HG02852 (cell line): ENCODE measurements around the gene UGGT2.
"Not testable (repeated sequence)": the region's sequence is repeated elsewhere in the genome, so short reads cannot be mapped to it uniquely, and the experiment has no call there.

ENCODE experiments used
- ATAC-seq: cut with Tn5 transposase; IDR thresholded peaks from one replicate; pipeline ENCODE4 v1.9.1; 2021; ENCODE audit warnings: mild to moderate bottlenecking, moderate library complexity; ENCODE audit not compliant: unreplicated experiment

The UGGT2 gene

DNA sequence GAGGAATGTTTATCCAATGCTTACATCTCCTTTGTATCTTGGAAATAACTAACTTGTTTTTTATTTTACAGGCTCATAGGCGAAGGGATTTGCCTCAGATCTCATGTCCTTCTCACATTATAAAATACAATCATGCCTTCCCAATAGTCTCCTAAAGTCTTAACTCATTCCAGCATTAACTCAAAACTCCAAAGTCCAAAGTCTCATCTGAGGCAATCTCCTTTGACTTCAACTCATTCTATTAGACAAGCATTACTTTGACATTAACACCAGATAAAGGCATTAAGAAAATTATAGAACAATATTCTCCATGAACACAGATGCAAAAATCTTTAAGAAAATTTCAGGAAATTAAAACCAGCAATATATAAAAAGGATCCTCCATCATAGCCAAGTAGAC is 238.7 kb downstream of the UGGT2 start:
- no peak for ATAC-seq

DNA sequence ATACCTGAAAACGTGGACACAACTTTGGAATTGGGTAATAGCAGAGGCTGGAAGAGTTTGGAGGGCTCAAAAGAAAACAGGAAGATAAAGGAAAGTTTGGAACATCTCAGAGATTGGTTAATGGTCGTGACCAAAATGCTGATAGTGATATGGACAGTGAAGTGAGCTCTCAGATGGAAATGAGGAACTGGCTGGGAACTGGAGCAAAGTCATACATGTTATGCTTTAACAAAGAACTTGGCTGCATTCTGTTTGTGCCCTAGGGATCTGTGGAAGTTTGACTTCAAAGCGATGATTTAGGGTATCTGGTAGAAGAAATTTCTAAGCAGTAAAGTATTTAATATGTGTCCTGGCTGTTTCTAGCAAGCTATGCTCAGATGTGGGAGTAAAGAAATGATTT is 240.1 kb downstream of the UGGT2 start:
- no peak for ATAC-seq

DNA sequence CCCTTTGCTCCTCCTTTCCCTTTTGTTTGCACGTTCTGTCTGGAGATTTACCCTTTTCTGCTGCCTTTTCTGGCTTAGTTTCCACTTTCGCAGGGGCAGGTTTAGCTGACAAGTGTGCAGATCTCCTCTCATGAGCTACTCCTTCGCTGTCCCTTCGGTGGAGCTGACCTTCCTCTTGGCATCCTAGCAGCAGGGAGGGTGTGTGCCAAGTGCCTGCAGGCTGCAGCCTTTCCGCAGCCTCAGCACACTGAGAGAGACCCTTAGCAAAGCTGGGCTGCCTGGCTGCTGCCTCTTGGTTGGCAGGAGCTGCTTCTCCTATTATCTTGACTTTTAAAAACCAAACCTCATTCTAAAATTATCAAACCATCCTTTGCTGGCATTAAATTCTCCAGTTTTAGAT is 243.8 kb downstream of the UGGT2 start:
- ATAC-seq: no peak

DNA sequence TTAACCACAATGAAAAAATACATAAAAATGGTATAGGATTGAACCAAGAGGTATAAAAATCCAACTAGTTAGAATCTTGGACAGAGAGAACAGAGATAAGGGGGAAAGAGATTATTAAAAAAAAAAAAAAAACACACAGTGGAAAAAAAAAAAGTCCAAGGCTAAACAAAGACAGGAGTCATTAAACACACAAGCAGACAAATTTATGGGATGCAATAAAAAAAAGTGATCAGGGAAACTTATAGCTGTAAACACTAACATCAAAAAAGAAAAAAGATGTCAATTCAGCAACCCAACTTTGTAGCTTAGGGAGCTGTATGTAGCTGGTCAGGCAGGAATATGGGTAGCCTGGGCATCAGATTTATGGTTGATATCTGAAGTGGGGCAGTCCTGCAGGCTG is 247.3 kb downstream of the UGGT2 start:
- ATAC-seq: no peak

DNA sequence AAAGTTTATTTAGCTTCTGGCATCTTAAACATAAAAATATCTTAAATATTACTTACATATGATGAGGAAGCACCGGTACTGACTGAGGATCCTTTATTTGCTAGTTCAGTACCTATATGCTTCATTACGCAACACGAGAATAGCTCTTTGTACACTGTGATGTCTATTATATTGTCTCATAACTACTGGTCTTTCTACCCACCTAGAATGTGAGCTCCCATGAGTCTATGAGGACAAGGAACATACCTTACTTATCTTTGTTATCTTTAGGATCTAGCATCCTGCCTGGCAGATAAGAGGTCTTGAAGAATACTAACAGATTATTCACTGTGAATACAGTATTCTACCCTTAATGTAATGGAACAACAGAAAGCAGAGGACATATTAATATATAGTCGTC is 251.4 kb downstream of the UGGT2 start:
- ATAC-seq: no peak

DNA sequence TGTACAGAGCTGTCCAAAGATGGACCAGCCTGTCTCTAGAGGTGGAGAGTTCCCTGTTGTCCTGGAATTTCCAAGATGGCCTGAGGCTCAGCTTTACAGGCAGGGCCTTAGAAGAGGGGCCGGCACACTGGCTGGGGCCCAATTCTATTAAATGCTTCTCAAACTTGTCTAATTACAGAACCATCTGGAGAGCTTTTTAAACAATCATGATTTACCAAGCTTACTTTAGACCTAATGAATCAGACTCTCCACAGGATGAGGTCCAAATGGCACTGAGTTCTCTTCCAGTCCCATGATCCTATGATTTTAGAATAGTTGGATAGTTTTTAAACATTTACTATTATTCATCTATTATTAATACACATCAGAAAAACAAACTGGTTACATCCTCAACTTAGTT is 252.8 kb downstream of the UGGT2 start:
- no peak for ATAC-seq

DNA sequence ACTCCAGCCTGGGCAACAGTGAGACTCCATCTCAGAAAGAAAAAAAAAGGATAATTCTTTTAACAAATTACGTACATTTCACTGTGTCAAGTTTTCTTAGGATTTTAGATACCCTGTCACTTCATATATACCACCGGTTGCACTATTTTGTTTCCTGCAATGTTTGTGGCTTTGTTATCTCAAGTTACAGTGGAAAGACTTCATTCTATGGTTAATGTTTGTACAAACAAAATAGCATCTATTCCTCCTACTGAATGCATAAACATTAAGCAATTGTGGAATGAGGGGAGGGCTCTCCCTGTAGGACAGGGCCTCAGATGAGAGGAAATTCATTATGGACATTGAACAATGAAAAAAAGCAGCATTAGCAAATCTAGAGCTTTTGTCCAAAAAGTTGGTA is 256.2 kb downstream of the UGGT2 start:
- ATAC-seq: no peak

DNA sequence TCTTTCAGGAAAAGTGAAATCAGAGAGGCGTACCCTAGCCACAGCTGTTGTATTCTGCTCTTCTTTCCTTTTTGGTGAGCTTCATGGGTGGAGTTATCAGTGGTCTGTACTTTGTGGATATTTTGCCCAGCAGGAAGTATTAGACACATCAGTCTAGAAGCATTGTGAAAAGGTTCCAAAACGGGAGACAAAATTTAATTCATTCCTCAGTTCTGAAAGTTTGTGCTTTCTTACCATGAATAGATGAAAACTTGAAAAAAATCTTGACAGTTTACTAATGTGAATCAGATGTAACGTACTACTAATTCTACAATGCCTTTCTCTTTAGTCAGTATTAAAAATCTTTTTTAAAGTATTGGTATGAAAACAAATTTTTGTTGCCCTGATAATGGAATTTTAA is 259.4 kb downstream of the UGGT2 start:
- no peak for ATAC-seq

DNA sequence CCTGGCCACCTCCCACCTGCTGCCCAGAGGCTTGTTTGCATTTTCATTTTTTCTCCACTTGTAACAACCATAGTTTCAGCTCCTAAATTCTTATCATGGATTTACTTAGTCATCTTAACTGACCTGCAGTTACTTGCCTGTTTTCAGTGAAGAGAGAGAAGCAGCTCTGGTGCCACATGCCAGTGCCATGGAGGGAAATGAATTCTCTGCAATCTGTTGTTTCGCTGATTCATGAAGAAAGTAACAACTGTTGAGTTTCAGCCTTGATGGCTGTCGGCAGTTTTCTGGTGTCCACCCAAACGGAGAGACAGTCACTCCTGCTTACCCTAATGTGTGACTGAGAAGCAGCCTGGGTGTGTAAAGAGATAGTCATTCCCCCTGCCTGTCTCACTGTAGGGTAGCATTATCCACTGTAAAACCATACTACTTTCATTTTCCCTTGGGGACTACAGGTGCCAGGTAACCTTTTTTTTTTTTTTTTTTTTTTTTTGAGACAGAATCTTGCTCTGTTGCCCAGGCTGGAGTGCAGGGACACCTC is 260.1 kb downstream of the UGGT2 start:
- no peak for ATAC-seq

DNA sequence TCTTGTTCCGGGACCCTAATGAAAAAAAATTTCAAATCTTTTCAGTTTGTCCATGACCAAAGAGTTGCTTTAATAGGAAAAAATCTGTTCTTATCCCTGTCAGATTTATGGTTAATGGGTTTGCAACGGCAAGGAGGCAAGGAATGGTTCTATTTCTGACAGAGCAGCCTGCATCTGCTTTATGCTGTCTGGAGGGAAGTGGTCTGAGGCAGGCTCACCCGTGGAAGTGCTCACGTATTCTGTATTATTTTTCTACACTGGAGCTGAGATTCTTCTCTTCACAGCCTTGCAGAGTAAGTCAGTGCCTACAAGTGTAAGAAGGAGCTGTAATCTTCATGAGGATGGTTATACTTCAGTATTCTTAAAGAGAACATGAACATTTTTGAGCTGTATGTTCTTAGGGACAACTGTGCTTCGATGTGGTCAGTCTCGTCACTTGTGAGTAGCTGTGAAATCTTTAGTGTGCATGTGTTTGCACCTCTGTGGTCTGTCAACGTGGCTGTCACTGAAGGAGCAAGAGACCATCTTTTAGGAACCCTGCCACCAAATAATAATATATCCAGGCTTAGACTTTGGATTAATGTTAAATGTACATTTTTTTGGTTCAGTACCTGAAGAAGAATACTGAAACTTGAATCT is 262.0 kb downstream of the UGGT2 start:
- no peak for ATAC-seq

DNA sequence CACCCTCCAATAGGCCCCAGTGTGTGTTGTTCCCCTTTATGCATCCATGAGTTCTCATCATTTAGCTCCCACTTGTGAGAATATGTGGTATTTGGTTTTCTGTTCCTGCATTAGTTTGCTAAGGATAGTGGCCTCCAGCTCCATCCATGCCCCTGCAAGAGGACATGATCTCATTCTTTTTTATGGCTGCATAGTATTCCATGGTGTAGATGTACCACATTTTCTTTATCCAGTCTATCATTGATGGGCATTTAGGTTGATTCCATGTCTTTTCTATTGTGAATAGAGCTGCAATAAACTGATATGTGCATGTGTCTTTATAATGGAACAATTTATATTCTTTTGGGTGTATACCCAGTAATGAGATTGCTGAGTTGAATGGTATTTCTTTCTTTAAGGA is 263.9 kb downstream of the UGGT2 start:
- not testable (repeated sequence) for ATAC-seq

DNA sequence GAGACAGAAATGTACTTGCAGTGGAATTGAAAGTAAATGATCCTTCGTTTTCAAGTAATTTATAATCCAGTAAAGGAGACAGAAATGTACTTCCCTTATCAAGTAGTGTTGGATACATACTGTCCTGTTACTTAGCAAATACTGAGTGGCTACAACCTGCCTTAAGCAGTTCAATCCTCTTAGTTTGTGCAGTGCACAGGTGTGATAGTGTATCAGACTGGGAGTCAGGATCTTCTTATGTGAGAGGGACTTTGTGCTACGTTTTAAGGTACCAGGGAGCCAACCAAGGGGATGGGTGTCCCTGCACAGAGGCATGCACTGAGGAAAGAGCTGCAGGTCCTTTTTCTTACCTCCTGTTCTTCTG is 265.1 kb downstream of the UGGT2 start:
- ATAC-seq: no peak

DNA sequence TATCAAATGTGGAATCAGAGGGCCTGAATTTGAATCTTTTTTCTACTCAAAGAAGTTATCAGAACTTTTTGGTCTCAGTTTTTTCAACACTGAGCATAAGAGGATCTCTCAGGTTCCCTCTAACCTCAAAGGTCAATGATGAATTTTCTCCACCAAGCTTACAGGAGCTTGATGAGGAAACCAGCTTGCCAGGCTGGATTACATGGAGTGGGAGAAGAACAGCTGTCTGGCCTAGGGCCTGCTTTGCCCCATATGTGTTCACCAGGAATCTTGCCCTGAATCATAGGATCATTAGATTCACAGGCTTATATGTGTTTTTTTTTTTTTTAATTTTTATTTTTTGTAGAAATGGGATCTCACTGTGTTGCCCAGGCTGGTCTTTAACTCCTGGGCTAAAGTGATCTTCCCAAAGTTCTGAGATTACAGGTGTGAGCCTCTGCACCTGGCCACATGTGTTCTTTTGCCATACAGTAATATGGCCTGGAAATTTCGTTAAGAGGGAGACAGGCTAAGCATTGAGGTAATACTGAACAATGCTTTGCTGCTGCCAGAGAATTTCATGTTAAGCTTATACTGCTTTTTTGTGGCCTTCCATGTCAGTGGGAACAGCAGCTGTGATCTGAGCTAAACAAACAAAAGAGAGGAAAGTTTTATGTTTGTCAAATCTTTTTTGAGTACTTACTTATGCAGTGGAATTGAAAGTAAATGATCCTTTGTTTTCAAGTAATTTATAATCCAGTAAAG is 265.7 kb downstream of the UGGT2 start:
- no peak for ATAC-seq

DNA sequence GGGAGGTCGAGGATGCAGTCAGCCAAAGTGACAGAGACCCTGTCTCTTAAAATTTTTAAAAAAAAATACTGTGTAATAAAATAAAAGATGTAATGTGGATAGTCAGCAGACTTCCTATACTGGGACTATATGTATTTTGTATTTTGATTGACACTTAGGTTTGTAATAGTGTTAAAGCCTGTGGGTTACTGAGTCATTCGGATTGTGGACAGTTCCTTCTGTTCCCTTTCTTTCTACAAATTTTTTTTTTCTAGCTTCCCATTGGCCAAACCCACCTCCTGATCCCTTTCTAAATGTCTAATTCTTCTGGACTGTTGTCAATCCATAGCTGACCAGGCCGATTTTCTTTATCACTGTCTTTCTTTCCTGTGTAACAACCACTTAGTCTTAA is 268.3 kb downstream of the UGGT2 start:
- no peak for ATAC-seq

DNA sequence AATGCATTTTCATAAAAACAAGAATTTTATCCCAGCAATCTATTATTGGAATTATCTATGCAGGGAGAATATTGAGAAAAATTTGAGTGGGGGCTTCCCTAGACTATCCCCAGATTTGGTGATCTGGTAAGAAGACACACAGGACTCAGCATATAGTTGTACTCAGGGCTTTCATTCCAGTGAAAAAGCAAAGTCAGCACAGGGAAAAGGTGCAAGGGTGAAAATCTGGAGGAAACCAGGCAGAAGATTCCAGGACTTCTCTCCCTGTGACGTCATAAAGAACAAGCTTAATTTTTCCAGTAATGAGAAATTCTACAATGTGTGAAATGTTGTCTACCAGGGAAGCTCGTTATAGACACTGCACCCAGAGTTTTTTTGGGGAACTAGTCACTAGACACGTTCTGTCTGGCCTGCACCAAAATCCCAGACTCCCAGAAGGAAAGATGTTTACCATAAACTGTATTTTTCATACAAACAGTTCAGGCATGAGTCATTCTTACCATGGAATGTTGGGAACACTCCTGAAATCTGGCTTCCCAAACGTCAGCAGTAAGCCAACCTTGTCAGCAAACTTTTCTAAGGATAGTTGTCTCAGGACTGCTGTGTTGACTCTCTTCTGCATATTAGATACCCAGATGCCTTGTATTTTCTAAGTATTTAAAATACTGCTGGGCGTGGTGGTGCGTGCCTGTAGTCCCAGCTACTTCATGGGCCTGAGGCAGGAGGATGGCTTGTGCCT is 268.9 kb downstream of the UGGT2 start:
- ATAC-seq: no peak

DNA sequence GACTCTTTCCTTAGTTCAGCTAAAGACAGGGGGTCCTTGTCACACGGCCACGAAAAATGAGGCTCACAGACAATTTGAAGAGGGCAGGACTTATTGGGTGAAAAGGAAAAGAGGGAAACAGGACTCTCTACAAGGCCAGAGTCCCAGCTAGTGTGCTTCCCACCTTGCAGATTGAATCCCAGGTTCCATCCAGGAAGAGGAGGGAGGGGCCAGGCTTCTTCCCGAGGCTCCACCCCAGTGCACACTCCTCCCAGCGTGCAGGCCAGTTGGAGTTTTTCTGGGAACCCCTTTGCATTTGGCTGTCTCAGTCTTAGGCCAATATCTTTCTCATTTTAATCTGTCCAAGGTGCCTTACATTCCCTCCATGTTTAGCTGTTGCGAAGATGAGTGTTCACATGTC is 269.5 kb downstream of the UGGT2 start:
- ATAC-seq: no peak

DNA sequence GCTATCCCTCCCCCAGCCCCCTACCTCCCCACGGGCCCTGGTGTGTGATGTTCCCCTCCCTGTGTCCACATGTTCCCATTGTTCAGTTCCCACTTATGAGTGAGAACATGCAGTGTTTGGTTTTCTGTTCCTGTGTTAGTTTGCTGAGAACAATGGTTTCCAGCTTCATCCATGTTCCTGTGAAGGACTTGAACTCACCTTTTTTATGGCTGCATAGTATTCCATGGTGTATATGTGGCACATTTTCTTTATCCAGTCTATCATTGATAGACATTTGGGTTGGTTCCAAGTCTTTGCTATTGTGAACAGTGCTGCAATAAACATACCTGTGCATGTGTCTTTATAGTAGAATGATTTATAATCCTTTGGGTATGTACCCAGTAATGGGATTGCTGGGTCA is 271.3 kb downstream of the UGGT2 start:
- ATAC-seq: not testable (repeated sequence)

DNA sequence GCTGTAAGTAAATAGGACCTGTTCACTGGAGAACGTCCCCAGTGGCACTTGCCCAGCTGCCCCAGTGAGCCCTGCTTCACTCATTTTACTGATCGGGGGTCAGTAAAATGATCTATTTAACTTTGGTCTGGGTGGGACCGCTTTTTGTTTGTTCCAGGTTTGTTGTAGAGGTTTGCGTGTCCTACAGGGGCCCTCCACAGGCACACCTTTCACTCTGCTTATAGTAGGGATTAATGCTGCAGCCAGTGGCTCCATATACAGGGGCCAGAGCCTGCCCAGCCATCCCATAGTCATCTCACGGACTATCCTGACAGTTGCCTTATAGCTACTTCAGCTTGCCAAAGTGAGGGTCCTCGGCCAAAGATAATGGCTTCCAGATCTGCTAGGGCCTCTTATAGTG is 272.2 kb downstream of the UGGT2 start:
- no peak for ATAC-seq

DNA sequence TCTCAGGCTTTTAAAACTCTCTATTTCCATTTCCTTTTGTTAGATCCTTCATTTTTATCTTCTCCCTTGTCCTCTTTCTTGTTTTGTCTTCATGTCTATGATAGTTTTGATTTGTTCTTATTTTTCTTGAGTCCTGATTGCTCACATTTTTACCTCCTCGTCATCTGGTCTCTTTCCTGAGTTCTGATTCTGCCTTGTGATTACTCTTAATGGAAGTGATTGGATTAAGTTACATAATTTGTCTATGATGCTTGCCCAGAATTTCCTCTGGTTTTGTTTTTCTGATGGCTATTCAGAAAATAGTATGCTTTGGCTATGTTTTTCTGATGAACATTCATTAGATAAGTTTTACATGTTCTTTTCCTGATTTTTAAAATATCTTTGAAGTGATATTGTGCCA is 273.7 kb downstream of the UGGT2 start:
- ATAC-seq: no peak

DNA sequence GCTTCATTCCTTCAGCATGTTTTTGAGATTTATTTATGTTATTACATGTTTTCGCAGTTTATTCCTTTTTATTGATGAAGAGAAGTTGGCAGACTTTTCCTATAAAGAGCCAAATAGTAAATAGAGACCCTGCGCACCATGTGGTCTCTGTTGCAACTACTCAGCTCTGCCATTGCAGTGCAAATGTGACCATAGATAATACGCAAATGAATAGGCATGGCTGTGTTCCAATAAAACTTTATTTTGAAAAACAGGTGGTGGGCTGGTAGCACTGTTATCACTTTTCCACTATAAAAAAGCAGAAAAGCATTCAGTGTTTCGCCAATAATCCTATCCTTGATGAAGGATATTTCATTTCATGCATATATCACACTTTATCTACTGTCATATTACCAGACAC is 281.3 kb downstream of the UGGT2 start:
- ATAC-seq: no peak

DNA sequence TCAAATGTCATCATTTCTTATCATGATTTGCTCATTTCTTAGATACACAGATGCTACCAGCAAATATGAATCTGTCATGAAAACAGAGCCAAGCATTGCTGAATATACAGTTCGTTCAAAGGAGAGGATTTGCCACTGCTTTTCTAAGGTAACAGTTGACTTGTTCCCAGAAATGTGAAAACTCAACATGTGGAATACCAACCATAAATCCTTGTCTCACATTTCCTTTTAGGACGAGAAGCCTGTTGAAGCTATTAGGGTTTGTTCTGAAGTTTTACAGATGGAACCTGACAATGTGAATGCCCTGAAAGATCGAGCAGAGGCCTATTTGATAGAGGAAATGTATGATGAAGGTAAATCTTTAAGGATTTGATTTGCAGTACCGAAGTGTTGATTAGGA is 289.6 kb downstream of the UGGT2 start:
- ATAC-seq: no peak

DNA sequence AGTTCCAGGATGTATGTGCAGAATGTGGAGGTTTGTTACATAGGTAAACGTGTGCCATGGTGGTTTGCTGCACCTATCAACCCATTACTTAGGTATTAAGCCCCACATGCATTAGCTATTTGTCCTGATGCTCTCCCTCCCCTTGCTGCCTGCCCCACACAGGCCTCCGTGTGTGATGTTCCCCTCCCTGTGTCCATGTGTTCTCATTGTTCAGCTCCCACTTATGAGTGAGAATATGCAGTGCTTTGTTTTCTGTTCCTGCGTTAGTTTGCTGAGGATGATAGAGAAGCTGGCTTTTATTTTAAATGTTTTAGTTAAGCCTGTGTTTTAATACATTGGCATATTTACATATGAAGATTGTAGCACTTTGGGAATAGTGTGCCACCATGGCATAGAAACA is 290.6 kb downstream of the UGGT2 start:
- not testable (repeated sequence) for ATAC-seq
